Measurements from ENCODE around the gene ZMAT5. TPM values are rescaled to one million over a fixed set of nuclear protein-coding genes. Genes with fewer than 3 reads are reported as not detected.

Gene ZMAT5
- total and polyA plus RNA-seq, 10 donors = 15.1 to 27.0 (median 19.9) TPM

- Histone ChIP-seq H3K27me3 (replicated peaks in 1 of 7) (no peaks in the 10 kb centered on the region), H3K27ac (no peak overlapping the region), H3K9me3 (no peaks in the 10 kb centered on the region), H3K4me3 (no peak overlapping the region), H3K36me3 (peaks cover 0 to 83% (median 42%) of the 10 kb centered on the region in 6 donors), H3K4me1 (peaks cover 0 to 20% (median 8%) of the 10 kb centered on the region in 6 donors)
- TF ChIP-seq POLR2A (IDR thresholded peaks at IDR 0.05) (no peak), POLR2AphosphoS5 (IDR thresholded peaks at IDR 0.05) (peak in 1 of 3 donors; percentile 11), CTCF (IDR thresholded peaks at IDR 0.05 in 8 of 11, conservative IDR thresholded peaks at IDR 0.05 in 3 of 11) (no peak)
- 94 to 96% (median 95%) methylated on average over 32 to 33 of the region's 33 CpGs for WGBS, 5 donors
- DNase-seq = no peak
- intact Hi-C loops (cut with DNase I; ENCODE audit: low total_unique reads) = no loop called here
Measured at GRCh38 chr22:29695129-29695926, 71.5 kb downstream of the ZMAT5 start.

- no peak overlapping the region for H3K4me3 ChIP-seq
- no peaks in the 10 kb centered on the region for H3K27me3 ChIP-seq (replicated peaks in 1 of 7)
- no peaks in the 10 kb centered on the region for H3K9me3 ChIP-seq
- 76 to 85% (median 81%) methylated on average over 3 to 9 of the region's 9 CpGs for WGBS, 5 donors
- H3K27ac ChIP-seq = no peak overlapping the region
- peaks cover 0 to 100% (median 42%) of the 10 kb centered on the region in 6 donors for H3K36me3 ChIP-seq
- intact Hi-C loops (cut with DNase I; ENCODE audit: low total_unique reads) = no loop called here
- peaks cover 0 to 22% (median 10%) of the 10 kb centered on the region in 6 donors for H3K4me1 ChIP-seq
- no peak for DNase-seq
- TF ChIP-seq POLR2AphosphoS5 (IDR thresholded peaks at IDR 0.05) (no peak), CTCF (IDR thresholded peaks at IDR 0.05 in 8 of 11, conservative IDR thresholded peaks at IDR 0.05 in 3 of 11) (no peak), POLR2A (IDR thresholded peaks at IDR 0.05) (no peak)
Measured at GRCh38 chr22:29693671-29694070, 73.1 kb downstream of the ZMAT5 start.

GRCh38 chr22:29693161-29693560 lies 73.6 kb downstream of the ZMAT5 start:
- intact Hi-C loops (cut with DNase I; ENCODE audit: low total_unique reads) = no loop called here

More at GRCh38 chr22:29693161-29693560, 73.6 kb downstream of the ZMAT5 start:
- H3K27ac ChIP-seq = no peak overlapping the region
- TF ChIP-seq POLR2AphosphoS5 (IDR thresholded peaks at IDR 0.05) (no peak), CTCF (IDR thresholded peaks at IDR 0.05 in 8 of 11, conservative IDR thresholded peaks at IDR 0.05 in 3 of 11) (no peak), POLR2A (IDR thresholded peaks at IDR 0.05) (no peak)
- 73 to 93% (median 84%) methylated on average over 8 of the region's 8 CpGs for WGBS, 5 donors
- H3K36me3 ChIP-seq = peaks cover 0 to 100% (median 42%) of the 10 kb centered on the region in 6 donors
- no peak overlapping the region for H3K4me3 ChIP-seq
- no peaks in the 10 kb centered on the region for H3K9me3 ChIP-seq
- no peaks in the 10 kb centered on the region for H3K27me3 ChIP-seq (replicated peaks in 1 of 7)
- DNase-seq = no peak
- H3K4me1 ChIP-seq = peaks cover 0 to 18% (median 8%) of the 10 kb centered on the region in 6 donors
